ENCODE results near the gene PECR. TPM values are rescaled to one million over a fixed set of nuclear protein-coding genes. Genes with fewer than 3 reads are reported as not detected.

The PECR gene
- total and polyA plus RNA-seq, 2 of the 4 experiments (the other 2 are of a cell fraction): 11.4 to 17.7 TPM

- Histone ChIP-seq H3K4me1 (ENCODE audit: control insufficient read depth, insufficient read depth, low read length) (peaks cover 2% of the 10 kb centered on the region; the same call in 1 of the 2 replicates), H3K4ac (ENCODE audit: low read depth, low read length) (no peak overlapping the region), H4K20me1 (ENCODE audit: insufficient read depth, low read length) (peaks cover 6% of the 10 kb centered on the region; the same call in 1 of the 2 replicates), H3K56ac (ENCODE audit: extremely low read depth, insufficient read depth, low read length) (no peak overlapping the region), H3K9me3 (ENCODE audit: control insufficient read depth, insufficient read depth, low read length) (no peaks in the 10 kb centered on the region), H2BK15ac (ENCODE audit: low read depth, low read length) (no peak overlapping the region), H3K23ac (ENCODE audit: low read depth, low read length) (no peak overlapping the region), H3K9me1 (ENCODE audit: insufficient read depth, low read length) (peaks cover 6% of the 10 kb centered on the region), H3K79me1 (ENCODE audit: low read depth in 1 of 2, low read length in 2 of 2) (peaks cover 39 to 49% of the 10 kb centered on the region in 2 experiments), H3K9ac (ENCODE audit: low read depth, low read length) (no peak overlapping the region), H3K14ac (replicated peaks; ENCODE audit: low read depth, low read length) (no peak overlapping the region), H2AK9ac (replicated peaks; ENCODE audit: low read depth, low read length, poor library complexity) (no peak overlapping the region), H3K4me2 (ENCODE audit: low read depth, low read length) (no peak overlapping the region), H4K5ac (ENCODE audit: low read depth, low read length) (no peak overlapping the region), H3K4me3 (ENCODE audit: insufficient read depth, low read depth, low read length) (no peak overlapping the region), H3K18ac (ENCODE audit: low read depth, low read length) (no peak overlapping the region), H2BK5ac (ENCODE audit: low read depth, low read length, poor library complexity, severe bottlenecking) (no peak overlapping the region), H2AFZ (replicated peaks; ENCODE audit: low read length, poor library complexity) (no peak overlapping the region), H4K8ac (ENCODE audit: low read depth in 2 of 2, low read length in 2 of 2) (no peak overlapping the region), H3K36me3 (ENCODE audit: control insufficient read depth, insufficient read depth, low read length) (peaks cover 47% of the 10 kb centered on the region), H2BK120ac (ENCODE audit: low read depth, low read length) (no peak overlapping the region), H2AK5ac (ENCODE audit: low read depth, low read length) (no peak overlapping the region), H3K27ac (ENCODE audit: insufficient read depth, low read length) (no peak overlapping the region), H3K27me3 (ENCODE audit: control insufficient read depth, insufficient read depth, low read length) (no peaks in the 10 kb centered on the region), H2BK20ac (ENCODE audit: low read depth, low read length) (no peak overlapping the region), H4K91ac (ENCODE audit: insufficient read depth, low read depth, low read length) (no peak overlapping the region)
- POLR2A ChIA-PET (ENCODE audit: unreplicated experiment): no interaction called here
- ATAC-seq (ENCODE audit: low read depth): no peak
- TF ChIP-seq SMC3 (IDR thresholded peaks at IDR 0.05; ENCODE audit: low read depth, low read length) (no peak), MAFK (IDR thresholded peaks at IDR 0.05; ENCODE audit: low read depth, low read length) (no peak), CEBPB (IDR thresholded peaks at IDR 0.05; ENCODE audit: low read depth, low read length) (no peak), RAD21 (IDR thresholded peaks at IDR 0.05; ENCODE audit: low read length) (no peak), FOS (IDR thresholded peaks at IDR 0.05; ENCODE audit: low read depth, low read length) (no peak), RFX5 (IDR thresholded peaks at IDR 0.05; ENCODE audit: low read depth, low read length) (no peak), NFE2L2 (IDR thresholded peaks at IDR 0.05; ENCODE audit: low read depth, low read length) (no peak), POLR2A (IDR thresholded peaks at IDR 0.05; ENCODE audit: low read depth, low read length) (no peak), CHD1 (IDR thresholded peaks at IDR 0.05; ENCODE audit: low read depth, low read length) (no peak), ELK1 (IDR thresholded peaks at IDR 0.05; ENCODE audit: borderline replicate concordance, low read depth, low read length) (no peak)
- TF ChIP-seq, protein P1, sequence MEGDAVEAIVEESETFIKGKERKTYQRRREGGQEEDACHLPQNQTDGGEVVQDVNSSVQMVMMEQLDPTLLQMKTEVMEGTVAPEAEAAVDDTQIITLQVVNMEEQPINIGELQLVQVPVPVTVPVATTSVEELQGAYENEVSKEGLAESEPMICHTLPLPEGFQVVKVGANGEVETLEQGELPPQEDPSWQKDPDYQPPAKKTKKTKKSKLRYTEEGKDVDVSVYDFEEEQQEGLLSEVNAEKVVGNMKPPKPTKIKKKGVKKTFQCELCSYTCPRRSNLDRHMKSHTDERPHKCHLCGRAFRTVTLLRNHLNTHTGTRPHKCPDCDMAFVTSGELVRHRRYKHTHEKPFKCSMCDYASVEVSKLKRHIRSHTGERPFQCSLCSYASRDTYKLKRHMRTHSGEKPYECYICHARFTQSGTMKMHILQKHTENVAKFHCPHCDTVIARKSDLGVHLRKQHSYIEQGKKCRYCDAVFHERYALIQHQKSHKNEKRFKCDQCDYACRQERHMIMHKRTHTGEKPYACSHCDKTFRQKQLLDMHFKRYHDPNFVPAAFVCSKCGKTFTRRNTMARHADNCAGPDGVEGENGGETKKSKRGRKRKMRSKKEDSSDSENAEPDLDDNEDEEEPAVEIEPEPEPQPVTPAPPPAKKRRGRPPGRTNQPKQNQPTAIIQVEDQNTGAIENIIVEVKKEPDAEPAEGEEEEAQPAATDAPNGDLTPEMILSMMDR (conservative IDR thresholded peaks at IDR 0.05; ENCODE audit: low read depth, low read length): no peak
- TF ChIP-seq, protein P2, sequence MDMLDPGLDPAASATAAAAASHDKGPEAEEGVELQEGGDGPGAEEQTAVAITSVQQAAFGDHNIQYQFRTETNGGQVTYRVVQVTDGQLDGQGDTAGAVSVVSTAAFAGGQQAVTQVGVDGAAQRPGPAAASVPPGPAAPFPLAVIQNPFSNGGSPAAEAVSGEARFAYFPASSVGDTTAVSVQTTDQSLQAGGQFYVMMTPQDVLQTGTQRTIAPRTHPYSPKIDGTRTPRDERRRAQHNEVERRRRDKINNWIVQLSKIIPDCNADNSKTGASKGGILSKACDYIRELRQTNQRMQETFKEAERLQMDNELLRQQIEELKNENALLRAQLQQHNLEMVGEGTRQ (IDR thresholded peaks at IDR 0.05; ENCODE audit: low read depth, low read length): no peak
- intact Hi-C loops (cut with micrococcal nuclease) (no loop called here), in situ Hi-C loops (cut with MboI; ENCODE audit: low sequenced_read_pairs) (no loop called here), dilution Hi-C loops (cut with HindIII; ENCODE audit: low sequenced_read_pairs, unreplicated experiment) (no loop called here)
- CTCF ChIA-PET: no interaction called here
- DNase-seq: no peak
- 100% methylated on average over 1 of the region's 5 CpGs; no CpG with 5 or more reads in 1 of the 2 experiments for WGBS, 2 experiments (ENCODE audit: extremely low coverage in 2 of 2, insufficient read length in 1 of 2)
- no TSS peak for BruUV-seq (replicated peaks)
These were observed 45.3 kb upstream of the PECR start for GRCh38 chr2:216126943-216127342.

Measured in IMR-90 (cell line).